ENCODE data around the gene EID2B.

Gene EID2B, protein sequence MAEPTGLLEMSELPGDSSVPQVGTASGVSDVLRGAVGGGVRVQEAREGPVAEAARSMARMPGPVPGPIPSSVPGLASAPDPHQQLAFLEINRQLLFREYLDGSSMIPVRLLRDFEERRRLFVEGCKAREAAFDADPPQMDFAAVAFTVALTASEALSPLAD

DNA sequence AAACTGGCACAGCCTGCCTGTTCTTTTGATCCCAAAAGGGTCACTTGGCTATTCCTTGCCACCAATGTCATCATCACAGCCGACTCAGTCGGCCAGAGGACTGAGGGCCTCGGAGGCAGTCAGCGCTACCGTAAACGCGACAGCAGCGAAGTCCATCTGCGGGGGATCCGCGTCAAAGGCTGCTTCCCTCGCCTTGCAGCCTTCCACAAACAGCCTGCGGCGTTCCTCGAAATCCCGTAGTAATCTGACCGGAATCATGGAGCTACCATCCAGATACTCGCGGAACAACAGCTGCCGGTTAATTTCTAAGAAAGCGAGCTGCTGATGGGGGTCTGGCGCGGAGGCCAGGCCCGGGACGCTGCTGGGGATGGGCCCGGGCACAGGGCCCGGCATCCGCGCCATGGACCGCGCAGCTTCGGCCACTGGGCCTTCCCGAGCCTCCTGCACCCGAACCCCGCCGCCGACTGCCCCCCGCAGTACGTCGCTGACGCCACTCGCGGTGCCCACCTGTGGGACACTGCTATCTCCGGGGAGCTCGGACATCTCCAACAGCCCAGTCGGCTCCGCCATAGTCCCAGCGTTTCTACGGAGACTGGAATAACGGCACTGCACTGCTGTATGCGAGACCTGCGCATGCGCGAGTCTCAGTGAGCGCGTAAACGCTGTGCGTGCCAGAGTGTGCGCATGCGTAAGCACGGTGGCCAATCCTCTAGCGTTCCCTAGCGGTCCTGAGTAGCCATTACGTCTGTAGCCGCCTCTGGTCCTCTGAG, at the start of gene EID2B:
TSS of gene EID2B (minus strand) at position 620 of the 770 bp plus-strand sequence. CDS start at position 570, 50 bp downstream.
- peak; percentile 95 for DNase-seq (ENCODE audit: low read depth)

- DNase-seq (ENCODE audit: low read depth) = no peak
Measured at GRCh38 chr19:39582442-39582841, 49.8 kb upstream of the EID2B start.

DNA sequence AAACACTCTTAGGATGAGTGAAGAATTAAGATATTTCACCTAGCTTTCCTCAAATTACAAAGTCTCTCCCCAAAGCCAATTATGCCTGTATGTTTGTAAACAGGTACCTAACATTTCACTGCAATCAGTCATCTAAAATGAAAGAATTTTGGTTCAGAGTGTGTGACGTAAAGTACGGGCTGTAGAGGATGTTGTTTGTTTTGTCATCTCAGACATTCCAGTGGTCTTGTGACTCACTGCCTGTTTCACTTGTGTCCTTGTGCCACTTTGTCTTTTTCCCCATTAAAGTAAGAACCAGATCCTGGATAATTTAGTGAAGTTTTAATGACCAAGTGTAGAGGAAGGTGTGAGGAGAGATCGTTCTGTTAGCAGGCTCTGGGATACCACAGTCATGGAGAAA, 36.0 kb upstream of the EID2B start:
- DNase-seq (ENCODE audit: low read depth) = peak; percentile 52

DNA sequence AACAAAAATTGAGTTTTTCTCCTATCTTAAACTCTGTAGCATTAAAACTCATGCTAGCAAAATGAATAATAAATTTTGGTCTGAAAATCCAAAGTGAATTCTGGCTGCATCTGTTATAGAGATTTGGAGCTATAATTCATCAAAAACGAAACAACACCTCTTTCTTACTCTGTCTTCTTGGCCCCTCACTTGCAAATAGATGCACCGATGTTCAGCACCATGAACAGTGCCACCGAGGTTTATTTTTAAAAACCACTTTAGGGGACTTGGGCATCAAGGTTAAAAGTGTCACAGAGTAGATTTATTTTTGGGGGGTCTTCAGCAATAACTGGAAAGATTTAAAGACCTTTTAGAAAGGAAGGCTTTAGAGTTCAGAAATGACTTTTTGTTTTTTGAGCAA, 33.4 kb upstream of the EID2B start:
- no peak for DNase-seq (ENCODE audit: low read depth)

GRCh38 chr19:39563408-39563807, 30.8 kb upstream of the EID2B start:
- peak; percentile 55 for DNase-seq (ENCODE audit: low read depth)

- no peak for DNase-seq (ENCODE audit: low read depth)
Measured at GRCh38 chr19:39558624-39559117, 26.0 kb upstream of the EID2B start.

DNA sequence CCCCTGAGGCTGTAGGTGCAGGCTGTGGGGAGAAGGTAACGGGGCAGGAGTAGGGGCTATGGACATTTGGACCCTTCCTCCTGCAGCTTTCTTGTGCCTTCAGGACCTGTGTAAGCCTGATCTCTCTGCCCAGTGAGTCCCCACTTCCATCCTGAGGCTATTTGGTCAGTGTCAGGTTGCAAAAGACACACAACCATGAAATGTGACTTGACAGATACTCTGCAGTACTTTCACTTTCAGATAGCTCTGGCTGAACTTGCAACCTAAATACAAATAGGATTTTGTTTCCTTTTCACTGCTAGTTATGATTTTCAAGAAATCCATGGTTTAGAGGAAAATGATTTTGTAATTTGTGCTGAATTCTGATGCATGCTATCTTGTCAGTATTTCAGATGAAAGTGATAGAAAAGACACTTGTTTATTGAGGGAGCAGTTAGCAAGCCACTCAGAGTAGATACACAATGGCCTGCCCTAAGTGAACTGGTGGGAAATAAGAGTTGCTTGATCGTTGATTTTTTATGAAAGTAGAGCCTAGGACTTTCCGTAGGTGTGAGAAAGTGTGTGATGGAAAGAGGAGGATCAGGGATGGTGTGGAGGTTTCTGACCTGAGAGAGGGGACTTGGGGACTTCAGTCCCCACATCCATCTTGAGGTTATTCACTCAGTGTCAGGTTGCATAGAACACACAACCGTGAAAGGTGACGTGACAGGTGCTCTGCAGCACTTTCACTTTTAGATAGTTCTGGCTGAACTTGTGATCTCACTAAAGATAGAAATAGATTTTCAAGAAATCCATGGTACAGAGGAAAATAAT, 25.4 kb upstream of the EID2B start:
- peak; percentile 17 for DNase-seq (ENCODE audit: low read depth)

- DNase-seq (ENCODE audit: low read depth) = no peak
Measured at GRCh38 chr19:39555883-39556282, 23.2 kb upstream of the EID2B start.

DNA sequence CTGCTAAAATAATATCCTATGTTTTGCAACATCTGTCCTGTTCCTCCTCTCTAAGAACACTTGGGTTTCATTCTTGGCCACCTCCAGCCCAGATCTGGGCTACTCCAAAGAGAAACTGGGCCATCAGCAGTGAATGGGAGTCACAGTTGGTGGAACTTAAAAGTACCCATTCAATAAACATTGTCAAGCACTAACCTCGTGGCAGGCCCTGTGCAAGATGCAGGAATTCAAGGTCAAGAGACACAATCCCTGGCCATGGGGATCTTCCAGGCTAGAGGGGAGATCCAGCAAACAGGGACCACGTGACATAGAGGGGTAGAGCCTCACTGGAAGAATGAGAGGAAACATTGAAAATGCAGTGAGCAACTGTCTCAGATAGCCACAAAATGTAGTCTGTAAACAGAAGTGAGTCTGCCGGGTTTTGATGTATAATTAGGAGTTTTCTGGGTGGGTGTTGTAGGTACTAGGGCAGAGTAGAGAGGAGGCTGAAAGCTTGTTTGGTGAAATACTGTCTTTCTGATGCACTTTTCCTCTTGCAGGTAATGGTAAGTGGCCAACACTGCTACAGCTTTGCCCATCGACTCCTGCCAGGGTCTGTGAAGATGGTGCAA, 22.2 kb upstream of the EID2B start:
- no peak for DNase-seq (ENCODE audit: low read depth)

DNA sequence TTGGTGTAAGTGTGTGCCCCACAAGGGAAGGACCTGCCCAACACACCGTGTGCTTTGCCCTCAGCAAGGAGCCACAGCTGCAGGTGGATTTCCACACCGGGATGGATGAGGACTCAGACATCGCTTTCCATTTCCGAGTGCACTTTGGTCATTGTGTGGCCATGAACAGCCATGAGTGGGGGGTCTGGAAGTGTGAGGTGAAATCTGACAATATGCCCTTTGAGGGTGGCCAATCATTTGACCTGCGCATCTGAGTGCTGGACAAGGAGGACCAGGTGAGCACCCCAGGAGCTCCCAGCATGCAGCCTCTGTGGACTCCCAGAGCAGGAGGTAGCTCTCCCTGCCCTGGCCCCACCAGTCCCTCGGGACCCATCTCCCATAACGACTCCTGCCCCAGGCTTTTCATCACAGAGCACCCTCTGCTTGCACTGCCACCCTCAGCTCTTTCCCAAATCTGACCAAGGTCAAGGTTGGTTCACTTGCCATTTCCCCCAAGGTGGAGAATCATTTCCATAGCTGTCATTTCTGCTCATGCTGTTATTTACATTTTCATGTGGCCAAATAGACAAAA, 20.5 kb upstream of the EID2B start:
- DNase-seq (ENCODE audit: low read depth) = no peak

GRCh38 chr19:39550197-39550596, 17.5 kb upstream of the EID2B start:
- DNase-seq (ENCODE audit: low read depth) = no peak

GRCh38 chr19:39546599-39546998, 13.9 kb upstream of the EID2B start:
- DNase-seq (ENCODE audit: low read depth) = peak; percentile 15

- no peak for DNase-seq (ENCODE audit: low read depth)
Measured at GRCh38 chr19:39544911-39545310, 12.3 kb upstream of the EID2B start.

DNA sequence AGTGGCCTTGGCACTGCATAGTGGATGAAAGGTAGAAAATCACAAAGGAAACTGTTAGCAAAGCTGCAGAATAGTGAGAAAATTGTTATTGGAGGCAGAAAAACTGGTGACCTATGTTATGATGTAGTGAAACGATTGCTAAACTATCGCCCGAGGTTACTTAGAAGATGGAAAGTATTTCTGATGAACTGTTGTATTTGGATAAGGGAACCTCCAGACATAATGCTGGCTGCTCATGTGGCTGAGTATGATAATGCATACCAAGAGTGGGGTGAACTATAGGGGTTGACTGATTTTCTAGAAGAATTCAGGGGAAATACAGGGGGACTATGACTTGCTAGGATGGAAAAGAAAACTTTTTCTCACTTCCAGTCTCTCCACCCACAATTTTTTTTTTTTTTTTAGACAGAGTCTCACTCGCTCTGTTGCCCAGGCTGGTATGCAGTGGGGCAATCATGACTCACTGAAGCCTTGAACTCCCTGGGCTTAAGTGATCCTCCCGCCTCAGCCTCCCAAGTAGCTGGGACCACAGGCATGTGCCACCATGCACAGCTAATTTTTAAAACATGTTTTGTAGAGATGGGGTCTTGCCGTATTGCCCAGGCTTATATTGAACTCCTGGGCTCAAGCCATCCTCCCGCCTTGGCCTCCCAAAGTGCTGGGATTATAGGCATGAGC, 11.7 kb upstream of the EID2B start:
- DNase-seq (ENCODE audit: low read depth) = peak; percentile 20

DNA sequence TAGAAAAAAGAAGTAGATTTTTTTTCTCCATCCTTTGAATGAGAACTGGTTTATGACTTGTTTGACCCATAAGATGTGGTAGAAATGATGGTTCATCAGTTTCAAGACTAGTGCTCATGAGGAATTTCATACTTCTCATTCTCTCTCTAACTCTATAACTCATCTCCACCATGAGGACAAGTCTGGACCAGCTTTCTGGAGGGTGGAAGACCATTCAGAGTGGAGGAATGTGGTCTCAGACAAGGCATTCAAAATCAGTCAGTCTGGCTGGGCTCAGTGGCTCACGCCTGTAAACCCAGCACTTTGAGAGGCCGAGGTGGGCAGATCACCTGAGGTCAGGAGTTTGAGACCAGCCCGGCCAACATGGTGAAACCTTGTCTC, 10.8 kb upstream of the EID2B start:
- no peak for DNase-seq (ENCODE audit: low read depth)

DNA sequence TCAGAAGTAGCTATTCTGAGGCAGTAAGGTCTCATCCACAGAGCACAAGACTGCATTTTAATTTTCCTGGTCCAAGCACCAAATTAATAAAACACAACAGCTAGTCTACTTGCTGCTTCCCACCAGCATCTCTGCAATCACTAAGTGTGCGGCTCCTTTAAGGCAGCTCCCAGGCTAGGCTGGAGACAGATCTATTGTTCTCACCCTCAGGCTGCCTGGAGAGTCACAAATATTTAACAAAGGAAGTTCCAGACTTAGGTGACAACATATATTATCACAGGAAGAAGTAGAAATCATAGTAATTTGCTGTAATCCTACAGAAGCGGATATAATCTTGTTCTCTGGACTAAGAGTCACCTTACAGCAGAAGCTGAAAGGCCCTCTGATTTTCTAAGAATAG, 9.6 kb upstream of the EID2B start:
- no peak for DNase-seq (ENCODE audit: low read depth)

DNA sequence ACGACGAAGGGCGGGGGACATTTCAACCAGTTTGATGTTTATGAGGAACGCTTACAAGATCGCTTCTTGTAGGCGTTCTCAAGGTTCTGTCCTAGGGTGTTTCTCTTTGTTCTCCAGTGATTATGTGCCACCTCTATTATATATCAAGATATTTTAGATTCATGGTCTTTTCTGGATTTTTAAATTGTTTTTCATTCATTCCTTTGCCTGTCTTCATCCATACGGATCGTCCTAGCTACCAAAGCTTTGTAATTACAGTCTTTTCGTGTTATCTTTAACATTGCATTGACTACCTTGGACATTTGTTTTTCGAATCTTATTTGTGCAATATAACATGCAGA, 7.7 kb upstream of the EID2B start:
- DNase-seq (ENCODE audit: low read depth) = no peak

DNA sequence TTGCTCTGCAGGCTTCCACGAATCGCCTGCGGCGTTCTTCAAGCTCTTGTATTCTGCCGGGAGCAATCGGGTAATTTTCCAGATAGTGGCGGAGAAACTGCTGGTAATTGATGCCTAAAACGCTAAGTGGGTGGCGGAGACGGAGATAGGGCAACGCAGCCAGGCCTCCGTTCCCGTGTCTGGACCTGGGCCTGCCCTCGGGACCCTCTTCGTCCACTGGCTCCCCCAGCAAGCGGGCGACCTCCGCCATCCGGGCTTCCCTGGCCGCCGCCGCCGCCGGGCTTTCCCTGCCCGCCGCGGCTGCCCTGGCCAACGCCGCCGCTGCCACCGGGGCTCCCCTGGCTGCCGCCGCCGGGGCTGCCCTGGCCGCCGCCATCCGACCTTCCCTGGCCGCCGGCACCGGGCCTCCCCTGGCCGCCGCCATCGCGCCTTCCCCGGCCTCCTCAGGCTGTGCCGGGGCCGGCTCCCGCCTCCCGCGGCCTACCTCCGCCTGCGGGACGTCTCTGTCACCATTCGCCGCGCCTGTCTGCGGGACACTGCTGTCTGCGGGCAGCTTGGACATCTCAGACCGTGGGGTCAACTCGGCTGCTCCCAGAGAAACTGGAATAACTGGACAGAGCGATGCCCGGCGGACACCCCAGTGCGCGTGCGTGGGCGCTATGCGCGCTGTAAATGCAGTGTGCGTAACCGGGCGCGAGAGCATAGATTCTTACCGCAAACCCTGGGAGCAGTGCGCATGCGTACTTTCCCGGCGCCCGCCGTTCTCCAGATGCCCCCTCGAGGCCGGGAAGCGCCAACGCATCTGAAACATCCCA, 7.1 kb upstream of the EID2B start, which contains the start of gene EID2:
TSS of gene EID2 (minus strand) at position 644 of the 815 bp plus-strand sequence. CDS start at position 562, 82 bp downstream.
- peak; percentile 91 for DNase-seq (ENCODE audit: low read depth)

DNA sequence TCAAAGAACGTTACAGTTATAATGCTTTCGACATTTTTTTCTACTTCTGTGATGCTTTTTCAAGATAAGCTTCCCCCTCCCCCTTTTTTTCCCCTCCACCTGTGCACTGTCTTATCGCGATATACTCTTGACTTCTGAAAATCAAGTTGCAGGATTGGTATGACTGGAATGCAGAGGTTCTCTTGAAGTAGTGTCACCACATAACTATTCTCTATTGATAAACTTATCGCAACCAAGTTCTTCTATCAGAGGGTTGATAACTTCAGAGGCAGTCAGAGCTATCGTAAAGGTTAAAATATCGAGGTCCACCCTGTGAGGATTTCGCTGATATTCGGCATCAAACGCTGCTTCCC, 6.5 kb upstream of the EID2B start:
- peak; percentile 70 for DNase-seq (ENCODE audit: low read depth)

DNA sequence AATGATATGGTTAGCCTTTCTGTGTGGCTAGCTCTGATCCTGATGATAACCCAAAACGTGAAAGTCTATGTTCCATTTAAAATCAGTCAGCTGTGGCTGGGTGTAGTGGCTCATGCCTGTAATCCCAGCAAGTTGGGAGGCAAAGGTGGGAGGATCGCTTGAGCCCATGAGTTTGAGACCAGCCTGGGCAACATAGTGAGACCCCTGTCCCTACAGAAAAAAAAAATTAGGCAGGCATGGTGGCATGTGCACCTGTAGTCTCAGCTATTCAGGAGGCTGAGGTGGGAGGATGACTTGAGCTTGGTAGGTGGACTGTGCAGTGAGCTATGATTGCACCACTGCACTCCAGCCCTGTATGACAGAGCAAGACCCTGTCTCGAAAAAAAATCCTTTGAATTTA, 1.1 kb upstream of the EID2B start:
- no peak for DNase-seq (ENCODE audit: low read depth)

All from ELR (cell line).